GM21825 (cell line): ENCODE measurements around the gene ROPN1B.
"Not testable (repeated sequence)": the region's sequence is repeated elsewhere in the genome, so short reads cannot be mapped to it uniquely, and the experiment has no call there.

Experiments
- ATAC-seq: cut with Tn5 transposase; IDR thresholded peaks from one replicate; pipeline ENCODE4 v1.9.1; 2021; ENCODE audit warnings: mild to moderate bottlenecking, moderate library complexity; ENCODE audit not compliant: unreplicated experiment

The ROPN1B gene

DNA sequence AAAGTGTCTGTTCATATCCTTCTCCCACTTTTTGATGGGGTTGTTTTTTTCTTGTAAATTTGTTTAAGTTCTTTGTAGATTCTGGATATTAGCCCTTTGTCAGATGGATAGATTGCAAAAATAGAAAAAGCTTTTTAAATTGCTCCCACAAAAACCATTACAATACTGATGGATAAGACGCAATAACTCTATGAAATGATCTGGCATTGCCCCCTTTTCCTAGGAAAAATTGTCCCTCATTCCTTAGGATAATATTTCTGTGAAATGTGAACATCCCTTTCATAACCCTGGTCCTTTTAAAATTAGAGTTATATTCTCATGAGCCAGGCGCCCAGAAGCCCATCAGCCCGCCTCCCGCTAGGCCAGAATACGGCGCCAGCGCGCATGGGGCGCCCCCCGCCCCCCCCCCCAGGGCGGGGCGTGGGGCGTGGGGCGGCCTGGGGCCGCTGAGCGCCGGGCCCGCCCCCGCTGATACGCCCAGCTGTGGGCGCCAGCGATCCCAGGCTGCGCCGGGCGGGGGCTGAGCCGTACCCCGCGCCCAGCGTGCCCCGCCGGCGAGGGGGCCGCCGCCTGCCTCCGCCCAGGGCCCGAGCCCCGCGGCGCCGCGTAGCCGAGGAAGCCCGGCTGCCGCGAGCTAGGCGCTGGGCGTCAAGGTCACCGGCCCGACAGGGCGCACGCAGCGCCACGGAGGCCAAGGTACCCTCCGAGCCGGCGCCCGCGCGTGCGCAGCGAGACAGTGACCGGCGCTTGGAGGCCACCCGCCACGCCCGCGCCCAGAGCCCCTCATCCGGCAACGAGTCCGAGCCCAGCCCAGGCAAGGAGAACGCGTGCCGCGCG is 11.1 kb upstream of the ROPN1B start:
- ATAC-seq: no peak

DNA sequence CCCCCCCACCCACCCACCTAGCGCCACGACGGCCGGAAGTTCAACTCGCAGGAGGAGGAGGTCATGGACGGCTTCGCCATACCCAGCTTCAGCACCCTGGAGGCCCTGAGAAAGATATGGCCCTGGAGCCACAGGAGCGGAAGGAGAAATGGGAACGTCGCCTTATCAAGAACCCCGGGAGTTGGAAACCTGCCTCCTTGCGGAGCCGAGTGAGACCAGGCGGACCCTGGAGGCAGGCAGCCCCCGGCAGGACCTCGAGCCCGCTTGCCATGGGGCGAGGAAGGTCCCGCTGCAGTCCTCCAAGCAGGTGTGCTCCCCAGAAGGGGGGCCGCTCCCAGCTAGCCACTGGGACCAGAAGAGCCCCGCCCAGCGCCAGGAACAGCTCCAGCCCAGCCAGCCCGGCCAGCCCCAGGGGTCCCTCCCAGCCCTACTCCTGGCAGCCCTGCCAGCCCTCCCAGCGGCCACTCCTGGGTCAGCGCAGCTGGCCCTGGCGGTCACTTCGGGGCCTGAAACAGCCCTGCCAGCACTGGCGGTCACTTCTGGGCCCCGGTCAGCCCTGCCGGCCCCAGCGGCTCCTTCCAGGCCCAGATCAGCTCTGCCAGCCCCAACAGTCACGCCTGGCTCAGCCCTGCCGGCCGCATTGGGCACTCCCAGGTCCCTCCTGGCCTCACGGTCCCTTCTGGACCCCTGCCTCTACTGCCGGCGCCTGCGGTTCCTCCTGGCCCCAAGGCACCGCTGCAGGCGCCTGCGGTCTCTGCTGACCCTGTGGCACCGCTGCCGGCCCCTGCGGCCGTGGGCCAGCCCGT is 10.3 kb upstream of the ROPN1B start:
- no peak for ATAC-seq

GRCh38 chr3:125959317-125960065 is 9.5 kb upstream of the ROPN1B start:
- no peak for ATAC-seq

- ATAC-seq: no peak
These were observed 8.9 kb upstream of the ROPN1B start for GRCh38 chr3:125960066-125960424.

DNA sequence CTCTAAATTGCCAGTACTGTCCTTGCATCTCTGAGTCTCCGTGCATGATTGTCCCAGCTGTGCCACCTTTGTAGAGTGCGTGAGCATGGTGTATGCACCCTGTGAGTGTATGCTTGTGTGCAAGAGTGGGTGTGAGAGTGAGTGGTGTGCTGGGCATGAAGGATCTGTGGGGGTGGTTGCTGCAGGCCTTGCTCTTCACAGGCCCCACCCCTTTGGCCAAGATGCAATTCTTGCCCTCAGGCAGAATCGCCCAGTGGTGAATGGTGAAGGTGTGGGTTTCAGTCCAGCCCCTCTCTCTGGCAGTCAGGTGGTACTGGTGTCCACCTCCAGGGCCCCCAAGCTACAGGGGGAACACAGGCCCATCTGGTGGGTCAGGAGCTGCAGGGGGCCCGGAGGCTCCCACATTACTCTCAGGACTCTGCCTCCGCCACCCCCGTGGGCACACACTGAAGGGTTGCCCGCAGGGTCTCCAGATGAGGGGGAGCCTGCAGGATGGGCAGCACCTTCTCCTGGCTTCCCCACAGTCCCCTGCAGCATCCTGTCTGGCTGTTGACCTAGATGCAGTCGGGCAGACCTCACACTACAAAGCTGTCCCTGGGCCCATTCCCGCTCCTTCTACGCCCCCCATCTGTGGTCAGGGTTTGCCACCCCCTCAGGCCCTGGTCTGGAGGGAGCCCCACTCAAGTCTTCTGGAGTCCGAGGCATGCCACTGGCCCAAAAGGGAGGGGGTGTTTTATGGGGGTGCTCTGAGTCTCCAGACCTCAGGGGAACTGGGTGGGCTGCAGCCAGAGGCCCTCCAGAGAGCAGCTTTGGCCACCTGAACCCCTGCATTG is 8.3 kb upstream of the ROPN1B start:
- ATAC-seq: no peak

- no peak for ATAC-seq
These were observed 7.7 kb upstream of the ROPN1B start for GRCh38 chr3:125961289-125961589.

DNA sequence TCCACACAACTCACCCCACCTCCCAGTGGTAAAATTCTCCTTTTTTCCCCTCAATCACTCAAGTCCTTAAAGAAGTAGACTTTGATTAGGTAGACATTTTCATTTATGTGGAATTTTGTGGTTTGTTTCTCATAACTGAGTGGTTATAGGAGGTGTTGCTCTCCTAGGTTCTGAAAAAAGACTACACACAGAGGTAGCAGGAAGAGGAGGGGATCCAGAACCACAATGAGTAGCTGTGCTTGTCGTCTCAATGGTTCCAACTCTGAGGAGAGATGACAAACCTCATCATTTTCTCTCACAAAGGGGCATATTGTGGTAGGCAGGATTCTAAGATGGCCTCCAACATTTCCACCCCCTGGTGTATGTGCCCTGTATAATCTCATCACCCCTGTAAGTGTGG is 5.1 kb upstream of the ROPN1B start:
- not testable (repeated sequence) for ATAC-seq

GRCh38 chr3:125965505-125965904 is 3.5 kb upstream of the ROPN1B start:
- no peak for ATAC-seq

DNA sequence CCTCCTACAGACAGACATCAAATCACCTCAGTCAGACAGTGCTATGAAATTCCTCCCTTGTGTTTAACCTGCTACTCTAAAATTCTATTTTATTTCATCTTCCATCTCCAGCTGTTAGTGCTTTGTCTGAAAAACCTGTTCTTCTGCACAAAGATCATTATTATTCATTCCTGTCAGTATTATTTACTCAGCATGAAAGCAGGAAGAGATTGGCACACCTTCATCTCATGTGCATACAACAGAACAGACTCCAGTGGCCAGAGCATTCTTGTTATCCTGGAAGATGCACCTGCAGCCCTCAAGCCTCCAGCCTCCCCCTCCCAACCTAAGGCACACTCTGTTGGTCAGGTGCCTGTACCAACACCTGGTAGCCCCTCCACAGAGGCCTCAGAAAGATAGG is 1.8 kb upstream of the ROPN1B start:
- ATAC-seq: no peak

DNA sequence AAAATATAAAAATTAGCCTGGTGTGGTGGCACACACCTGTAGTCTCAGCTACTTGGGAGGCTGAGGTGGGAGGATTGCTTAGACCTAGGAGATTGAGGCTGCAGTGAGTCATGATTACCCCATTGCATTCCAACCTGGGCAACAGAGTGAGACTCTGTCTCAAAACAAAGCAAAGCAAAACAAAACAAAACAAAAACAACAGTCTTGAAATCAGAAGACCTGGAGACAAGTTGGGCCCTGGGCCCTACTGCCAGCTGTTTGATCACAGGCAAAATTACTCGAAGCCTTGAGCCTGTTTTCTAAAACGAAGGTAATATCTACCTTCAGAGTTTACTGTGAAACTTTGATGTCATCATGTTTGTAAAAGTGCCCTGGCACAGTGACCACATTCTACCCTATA is 857 bp upstream of the ROPN1B start:
- not testable (repeated sequence) for ATAC-seq

GRCh38 chr3:125971997-125972944 is 3.3 kb downstream of the ROPN1B start:
- ATAC-seq: peak; percentile 52

DNA sequence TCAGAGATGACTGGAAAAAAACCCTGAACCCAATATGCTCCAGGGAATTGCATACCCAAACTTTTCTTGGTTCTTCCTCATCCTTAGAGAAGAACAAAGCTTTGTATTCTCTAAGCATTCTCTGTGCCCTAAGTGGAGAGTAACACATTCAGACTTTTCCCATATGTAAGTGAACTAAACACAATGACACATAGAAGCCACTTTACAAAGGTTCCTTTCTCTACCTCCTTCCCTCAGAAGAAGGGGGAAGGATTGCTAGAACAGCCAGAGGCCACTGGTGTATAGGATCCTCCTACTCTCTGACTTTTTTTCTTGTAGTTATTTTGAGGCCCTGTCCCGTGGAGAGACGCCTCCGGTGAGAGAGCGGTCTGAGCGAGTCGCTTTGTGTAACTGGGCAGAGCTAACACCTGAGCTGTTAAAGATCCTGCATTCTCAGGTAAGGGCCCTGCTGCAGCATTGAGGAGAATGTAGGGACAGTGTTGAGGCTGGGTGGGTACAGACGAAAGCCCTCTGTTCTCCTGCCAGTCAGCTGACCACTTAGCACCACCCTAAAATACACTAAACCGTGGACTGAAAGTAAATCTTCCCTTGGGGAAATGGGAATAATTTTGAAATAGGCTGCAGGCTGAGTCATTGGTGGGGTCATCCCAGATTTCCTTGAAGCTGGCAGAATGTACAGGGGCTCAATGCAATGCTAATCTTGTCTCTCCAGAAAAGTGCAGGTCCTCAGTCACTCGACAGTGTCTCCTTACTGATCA is 6.4 kb downstream of the ROPN1B start:
- not testable (repeated sequence) for ATAC-seq

DNA sequence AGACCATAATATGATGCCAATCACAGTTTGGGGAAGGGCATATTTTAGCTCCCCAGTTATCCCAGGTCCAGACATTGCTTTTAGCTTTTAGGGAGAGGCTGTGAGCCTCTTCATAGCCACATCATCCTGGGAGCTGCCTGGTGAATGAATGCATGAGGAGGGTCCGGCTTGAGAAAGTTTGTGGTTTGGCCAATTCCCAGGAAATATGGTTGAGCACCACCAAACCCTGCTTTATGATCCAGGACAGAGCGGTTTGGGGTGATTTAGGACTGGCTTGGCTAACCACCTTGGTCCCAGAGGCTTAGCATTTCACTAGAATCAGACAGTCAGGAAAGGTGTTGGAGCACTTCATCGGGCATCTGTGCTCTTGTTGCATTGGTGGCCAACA is 7.0 kb downstream of the ROPN1B start:
- ATAC-seq: not testable (repeated sequence)

GRCh38 chr3:125977104-125977503 is 8.1 kb downstream of the ROPN1B start:
- not testable (repeated sequence) for ATAC-seq

GRCh38 chr3:125984951-125985350 is 16.0 kb downstream of the ROPN1B start:
- ATAC-seq: not testable (repeated sequence)

DNA sequence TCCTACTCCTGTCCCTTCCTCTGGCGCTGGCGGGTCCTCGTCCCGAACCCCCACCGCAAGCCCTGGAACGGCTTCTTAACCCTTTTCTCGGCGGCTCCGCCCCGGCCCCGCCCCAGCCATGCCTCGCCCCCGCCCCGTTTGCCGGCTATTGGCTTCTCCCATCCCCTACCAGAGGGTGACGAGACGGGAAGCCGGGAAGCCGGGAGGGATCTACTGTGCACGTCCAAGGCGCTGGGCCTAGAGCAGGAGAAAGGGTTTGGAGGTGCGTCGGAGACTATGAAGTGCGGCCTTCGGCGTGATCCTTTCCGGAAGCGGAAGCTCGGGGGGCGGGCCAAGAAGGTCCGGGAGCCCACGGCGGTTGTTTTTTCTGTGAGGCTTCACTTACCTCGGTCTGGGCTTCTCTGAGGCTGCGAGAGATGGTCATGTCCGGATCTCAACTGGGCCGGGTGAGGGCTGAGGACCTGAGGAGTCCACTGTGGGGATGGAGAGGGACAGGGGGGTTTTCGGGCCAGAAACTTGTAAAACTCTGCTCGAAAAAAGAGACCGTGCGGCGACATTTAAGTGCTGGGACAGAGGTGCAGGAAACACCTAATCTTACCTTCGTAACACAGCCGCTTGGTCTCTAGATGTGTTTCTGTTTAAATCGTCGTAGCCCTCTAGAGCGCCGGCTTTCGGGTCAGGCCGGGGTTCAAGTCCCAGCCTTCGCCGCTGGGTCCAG is 21.4 kb downstream of the ROPN1B start:
- ATAC-seq: peak; percentile 95

- ATAC-seq: not testable (repeated sequence)
These were observed 27.8 kb downstream of the ROPN1B start for GRCh38 chr3:125996751-125997150.

GRCh38 chr3:126002189-126002588 is 33.2 kb downstream of the ROPN1B start:
- no peak for ATAC-seq
